Esophagus squamous epithelium (tissue), 5 donors: ENCODE results near the gene MYO1B. TPM values are rescaled to one million over a fixed set of nuclear protein-coding genes. Genes with fewer than 3 reads are reported as not detected.

ENCODE experiments used
- DNase-seq: peaks from one replicate; lab custom pipeline; 2025; lab: John Stamatoyannopoulos, UW
- H3K27ac ChIP-seq, 4 donors: fragments of 200-600 bp; sonication (generic); one replicate each; pipeline ENCODE4 v1.5.1; 2016 to 2019; ENCODE audit warnings: mild to moderate bottlenecking in 1 of 4
- H3K27me3 ChIP-seq, 4 donors: fragments of 200-600 bp; sonication (generic); 1 replicate in 3 of 4; 2 replicates in 1 of 4; pipeline versions ENCODE4 v1.5.1 to v1.6.0; 2017 to 2021; ENCODE audit warnings: antibody characterized with exemption in 1 of 4
- H3K36me3 ChIP-seq, 3 donors: fragments of 200-600 bp; sonication (generic); one replicate each; pipeline ENCODE4 v1.5.1; 2016 to 2019
- H3K4me1 ChIP-seq, 3 donors: fragments of 200-600 bp; sonication (generic); one replicate each; pipeline ENCODE4 v1.5.1; 2017 to 2019
- H3K4me3 ChIP-seq, 4 donors: fragments of 200-600 bp; sonication (generic); 1 replicate in 3 of 4; 2 replicates in 1 of 4; pipeline ENCODE4 v1.5.1; 2016 to 2019; ENCODE audit warnings: mild to moderate bottlenecking in 2 of 4, moderate library complexity in 1 of 4
- H3K9me3 ChIP-seq, 3 donors: fragments of 200-600 bp; sonication (generic); one replicate each; pipeline ENCODE4 v1.5.1; 2016 to 2019
- POLR2A ChIP-seq, 4 donors: fragments of 450-650 bp; IDR thresholded peaks; one replicate each; pipeline ENCODE4 v1.6.1; 2017; ENCODE audit warnings: antibody characterized with exemption in 4 of 4, mild to moderate bottlenecking in 4 of 4, moderate library complexity in 3 of 4
- WGBS, 2 donors: methylation state at CpG; one replicate each; pipeline ENCODE4 v1.1.5; 2018; 5-methylcytosine and 5-hydroxymethylcytosine counted together
- intact Hi-C: fragments of 100-400 bp; cut with DNase I; formaldehyde crosslinking; loops from one replicate; pipeline ENCODE4 v1.15.0; 2022
- total RNA-seq, 4 donors: library from RNA; depleted of rRNA; stranded (reverse); fragments of >200 nt; gene quantifications; one replicate each; pipeline ENCODE4 v1.1.0, GENCODE V29; 2016
- TF ChIP-seq, protein P1 (sequence below), 6 experiments: fragments of 450-650 bp in 4 of 6; fragments of 200-600 bp in 2 of 6; sonication (generic) in 2 of 6; IDR thresholded peaks; one replicate each; pipeline ENCODE4 v1.5.1; 2016 to 2019; ENCODE audit warnings: antibody characterized with exemption in 6 of 6, mild to moderate bottlenecking in 4 of 6, moderate library complexity in 4 of 6
- donor health status: DM: yes; HTN: yes; CAD: no.

Gene MYO1B
- total RNA-seq, 4 donors from 2014 or later: 24.6 to 152 (median 37.5) TPM

DNA sequence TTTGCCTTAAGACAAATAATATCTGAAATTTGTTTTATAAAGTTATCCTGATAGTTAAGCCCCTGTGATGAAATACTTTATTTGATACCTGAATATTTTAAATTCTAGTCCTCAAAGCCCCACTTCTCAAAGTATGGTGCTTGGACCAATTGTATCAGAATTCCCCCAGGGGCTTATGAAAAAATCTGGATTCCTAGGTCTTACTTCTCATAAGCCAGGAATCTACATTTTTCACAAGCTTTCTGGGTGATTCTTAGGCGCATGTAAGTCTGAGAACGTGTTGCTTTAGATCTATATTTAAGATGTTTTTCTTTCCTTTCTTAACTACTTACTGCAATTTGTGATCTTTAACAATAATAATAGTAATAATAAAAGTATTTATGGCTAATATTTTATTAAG lies 53.1 kb downstream of the MYO1B start:
- WGBS, 2 donors: 83% methylated on average over 2 of the region's 2 CpGs
- Histone ChIP-seq H3K36me3 (no peaks in the 10 kb centered on the region), H3K27ac (no peak overlapping the region), H3K4me1 (peaks cover 0 to 6% (median 3%) of the 10 kb centered on the region in 3 donors), H3K9me3 (no peaks in the 10 kb centered on the region), H3K27me3 (no peaks in the 10 kb centered on the region), H3K4me3 (no peak overlapping the region)
- TF ChIP-seq POLR2A (IDR thresholded peaks at IDR 0.05): no peak
- TF ChIP-seq, protein P1, sequence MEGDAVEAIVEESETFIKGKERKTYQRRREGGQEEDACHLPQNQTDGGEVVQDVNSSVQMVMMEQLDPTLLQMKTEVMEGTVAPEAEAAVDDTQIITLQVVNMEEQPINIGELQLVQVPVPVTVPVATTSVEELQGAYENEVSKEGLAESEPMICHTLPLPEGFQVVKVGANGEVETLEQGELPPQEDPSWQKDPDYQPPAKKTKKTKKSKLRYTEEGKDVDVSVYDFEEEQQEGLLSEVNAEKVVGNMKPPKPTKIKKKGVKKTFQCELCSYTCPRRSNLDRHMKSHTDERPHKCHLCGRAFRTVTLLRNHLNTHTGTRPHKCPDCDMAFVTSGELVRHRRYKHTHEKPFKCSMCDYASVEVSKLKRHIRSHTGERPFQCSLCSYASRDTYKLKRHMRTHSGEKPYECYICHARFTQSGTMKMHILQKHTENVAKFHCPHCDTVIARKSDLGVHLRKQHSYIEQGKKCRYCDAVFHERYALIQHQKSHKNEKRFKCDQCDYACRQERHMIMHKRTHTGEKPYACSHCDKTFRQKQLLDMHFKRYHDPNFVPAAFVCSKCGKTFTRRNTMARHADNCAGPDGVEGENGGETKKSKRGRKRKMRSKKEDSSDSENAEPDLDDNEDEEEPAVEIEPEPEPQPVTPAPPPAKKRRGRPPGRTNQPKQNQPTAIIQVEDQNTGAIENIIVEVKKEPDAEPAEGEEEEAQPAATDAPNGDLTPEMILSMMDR (IDR thresholded peaks at IDR 0.05): no peak
- intact Hi-C loops: no loop called here
- no peak for DNase-seq

DNA sequence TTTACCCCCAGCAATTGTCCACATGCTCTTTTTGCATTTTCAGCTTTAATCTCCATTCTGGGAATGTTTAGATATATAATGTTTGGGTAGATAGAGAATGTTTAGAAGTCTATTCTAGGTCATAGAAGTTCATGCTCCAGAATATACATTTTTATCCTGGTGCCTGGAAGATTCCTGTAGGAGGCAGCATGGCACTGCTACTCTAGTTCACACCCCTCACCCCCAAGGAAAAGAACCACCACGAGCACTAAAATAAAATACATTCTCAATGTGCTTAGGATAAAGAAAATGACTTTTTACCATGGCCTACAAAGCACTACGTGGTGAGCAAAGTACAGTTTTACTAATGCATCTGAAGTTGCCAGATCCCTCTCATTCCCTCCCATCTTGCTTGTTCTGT lies 53.8 kb downstream of the MYO1B start:
- H3K4me1 ChIP-seq: peaks cover 0 to 14% (median 10%) of the 10 kb centered on the region in 3 donors
- no peaks in the 10 kb centered on the region for H3K36me3 ChIP-seq
- H3K9me3 ChIP-seq: no peaks in the 10 kb centered on the region
- no peak for DNase-seq
- intact Hi-C loops: no loop called here
- H3K4me3 ChIP-seq: no peak overlapping the region
- no peak for TF ChIP-seq POLR2A (IDR thresholded peaks at IDR 0.05)
- TF ChIP-seq, protein P1 (IDR thresholded peaks at IDR 0.05): no peak
- no peak overlapping the region for H3K27ac ChIP-seq
- no peaks in the 10 kb centered on the region for H3K27me3 ChIP-seq
- 46 to 50% methylated on average over 2 of the region's 2 CpGs for WGBS, 2 donors

DNA sequence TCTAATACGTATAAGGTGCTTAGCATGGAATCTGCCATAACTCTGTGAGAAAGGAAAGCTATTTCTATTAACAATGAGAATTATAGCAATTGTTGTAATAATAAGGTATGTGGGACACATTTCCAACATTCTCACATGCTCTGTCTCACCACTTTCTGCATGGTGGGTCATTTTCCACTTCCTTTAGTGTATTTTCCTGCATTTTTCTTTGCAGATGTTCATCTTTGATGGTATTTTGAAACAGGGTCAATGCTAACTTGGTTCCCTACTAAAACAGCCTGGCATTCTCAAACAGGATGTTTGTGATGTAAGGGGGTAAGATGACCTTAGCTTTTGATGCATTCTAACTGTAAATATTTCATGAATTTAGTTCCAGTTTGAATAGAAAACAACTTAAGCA lies 54.7 kb downstream of the MYO1B start:
- WGBS, 2 donors: 77 to 100% methylated on average over 1 of the region's 1 CpG
- intact Hi-C loops: no loop called here

DNA sequence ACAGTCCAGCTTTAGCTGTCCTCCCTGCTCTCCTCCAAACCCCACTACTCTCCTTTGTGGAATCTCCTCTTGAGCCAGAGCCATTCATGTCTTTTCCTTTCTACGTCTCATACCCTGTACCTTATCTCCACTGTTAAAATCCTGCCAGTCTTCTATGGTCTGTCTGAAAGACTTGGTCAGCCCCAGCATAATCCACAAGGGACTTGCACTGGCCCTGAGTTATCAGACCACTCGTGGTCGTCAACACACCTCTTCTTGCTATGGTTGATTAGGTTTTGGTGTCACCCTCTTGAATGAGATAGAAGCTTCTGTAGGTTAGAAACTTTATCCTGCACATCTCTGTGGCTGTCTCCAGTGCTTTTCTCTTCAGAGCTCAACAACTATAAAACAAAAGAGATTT lies 56.8 kb downstream of the MYO1B start:
- H3K36me3 ChIP-seq: no peaks in the 10 kb centered on the region
- no peak for DNase-seq
- intact Hi-C loops: no loop called here
- peaks cover 13 to 43% (median 28%) of the 10 kb centered on the region in 3 donors for H3K4me1 ChIP-seq
- TF ChIP-seq, protein P1 (IDR thresholded peaks at IDR 0.05): no peak
- TF ChIP-seq POLR2A (IDR thresholded peaks at IDR 0.05): no peak
- no peak overlapping the region for H3K27ac ChIP-seq
- no peaks in the 10 kb centered on the region for H3K27me3 ChIP-seq
- no peaks in the 10 kb centered on the region for H3K9me3 ChIP-seq
- no peak overlapping the region for H3K4me3 ChIP-seq
- WGBS, 2 donors: 93 to 94% methylated on average over 3 of the region's 3 CpGs

More for the DNA sequence above, 54.7 kb downstream of the MYO1B start:
- Histone ChIP-seq H3K9me3 (no peaks in the 10 kb centered on the region), H3K27ac (no peak overlapping the region), H3K36me3 (no peaks in the 10 kb centered on the region), H3K27me3 (no peaks in the 10 kb centered on the region), H3K4me1 (peaks cover 3 to 22% (median 19%) of the 10 kb centered on the region in 3 donors), H3K4me3 (no peak overlapping the region)
- TF ChIP-seq, protein P1 (IDR thresholded peaks at IDR 0.05): no peak
- TF ChIP-seq POLR2A (IDR thresholded peaks at IDR 0.05): no peak
- DNase-seq: no peak

DNA sequence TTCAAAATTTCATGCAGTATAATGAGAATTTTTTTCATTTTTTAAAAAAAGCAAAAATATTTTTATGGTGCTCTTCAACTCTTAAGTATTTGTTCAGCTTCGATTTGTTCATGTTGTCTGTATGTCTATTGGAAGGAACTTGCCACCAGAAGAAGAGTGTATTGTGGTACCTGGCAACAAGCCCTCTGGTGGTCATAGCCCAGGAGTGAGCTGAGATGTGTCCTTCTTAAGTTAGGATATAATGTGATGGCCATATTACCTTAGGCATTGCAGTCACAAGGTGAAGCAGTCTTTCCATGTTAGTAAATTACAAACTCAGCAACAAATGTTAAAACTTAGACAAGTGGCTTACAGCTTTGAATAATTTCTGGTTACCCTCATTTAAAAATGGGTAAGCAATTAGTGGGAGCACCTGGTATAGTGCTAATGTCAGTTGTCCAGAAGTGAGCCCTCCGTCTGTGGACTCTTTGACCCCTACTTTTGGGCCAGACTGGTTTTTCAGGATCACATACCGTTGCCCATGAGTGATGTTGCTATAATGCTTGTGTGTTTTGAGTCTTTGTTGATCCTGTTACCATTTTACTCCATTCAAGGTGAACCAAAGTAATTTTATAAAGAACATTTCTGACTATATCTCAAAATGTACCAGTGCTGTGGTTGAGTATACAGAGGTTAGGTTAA lies 57.4 kb downstream of the MYO1B start:
- Histone ChIP-seq H3K27me3 (no peaks in the 10 kb centered on the region), H3K4me3 (no peak overlapping the region), H3K36me3 (no peaks in the 10 kb centered on the region), H3K27ac (no peak overlapping the region), H3K9me3 (no peaks in the 10 kb centered on the region), H3K4me1 (peaks cover 13 to 45% (median 28%) of the 10 kb centered on the region in 3 donors)
- no peak for TF ChIP-seq POLR2A (IDR thresholded peaks at IDR 0.05)
- TF ChIP-seq, protein P1 (IDR thresholded peaks at IDR 0.05): peak in 1 of 6 experiments; percentile 17
- intact Hi-C loops: no loop called here
- DNase-seq: no peak
- 55 to 63% methylated on average over 3 of the region's 3 CpGs for WGBS, 2 donors
